CD4-positive, alpha-beta T cell (primary cell): Measurements from ENCODE around the gene STIM1. TPM values are rescaled to one million over a fixed set of nuclear protein-coding genes. Genes with fewer than 3 reads are reported as not detected.

Experiments
- ATAC-seq: fragments of 200-7000 bp; cut with Tn5 transposase; one replicate; pipeline ENCODE4 v1.10.0; 2022; ENCODE audit warnings: mild to moderate bottlenecking; ENCODE audit not compliant: poor library complexity
- CTCF ChIA-PET: fragments of 350-600 bp; sonication (Branson Sonifier 250); formaldehyde crosslinking; loops from one replicate; lab custom pipeline; 2021; ENCODE audit warnings: antibody characterized with exemption, inconsistent platforms; lab: Charles Lee
- POLR2A ChIA-PET: fragments of 350-600 bp; sonication (Branson Sonifier 250); formaldehyde crosslinking; loops from one replicate; lab custom pipeline; 2021; ENCODE audit warnings: antibody characterized with exemption, inconsistent platforms; lab: Charles Lee
- DNase-seq, 14 experiments: peaks; one replicate each; pipeline ENCODE4 v3.0.0-alpha.2; 2013 to 2020; ENCODE audit warnings: mixed read lengths in 2 of 14
- H3K27ac ChIP-seq, 2 donors: one replicate each; pipeline versions ENCODE4 v1.5.1 to v1.7.0; 2013; ENCODE audit warnings: low read length in 2 of 2, low read depth in 1 of 2, mild to moderate bottlenecking in 1 of 2
- H3K27me3 ChIP-seq, 2 experiments: 1 replicate in 1 of 2; 2 replicates in 1 of 2; pipeline versions ENCODE4 v1.6.1 to v1.7.0; 2013; ENCODE audit warnings: low read length in 2 of 2, control low read depth in 1 of 2, mild to moderate bottlenecking in 1 of 2, moderate library complexity in 1 of 2; ENCODE audit not compliant: insufficient read depth in 2 of 2, control insufficient read depth in 1 of 2
- H3K36me3 ChIP-seq: one replicate; pipeline ENCODE4 v1.6.1; 2013; ENCODE audit warnings: low read length, control low read depth; ENCODE audit not compliant: insufficient read depth
- H3K4me1 ChIP-seq: one replicate; pipeline ENCODE4 v1.6.1; 2013; ENCODE audit warnings: low read length, control low read depth; ENCODE audit not compliant: insufficient read depth
- H3K4me3 ChIP-seq: one replicate; pipeline ENCODE4 v1.5.1; 2013; ENCODE audit warnings: mild to moderate bottlenecking, low read length, moderate library complexity
- H3K9me3 ChIP-seq, 2 experiments: 1 replicate in 1 of 2; 2 replicates in 1 of 2; pipeline versions ENCODE4 v1.6.1 to v1.7.0; 2013; ENCODE audit warnings: low read length in 2 of 2, mild to moderate bottlenecking in 2 of 2, control low read depth in 1 of 2, moderate library complexity in 1 of 2; ENCODE audit not compliant: control insufficient read depth in 1 of 2, insufficient read depth in 1 of 2
- H3K27ac Mint-ChIP-seq: one replicate; pipeline ENCODE4 v1.8.0; 2020; ENCODE audit warnings: mixed read lengths
- H3K27me3 Mint-ChIP-seq: one replicate; pipeline ENCODE4 v1.8.0; 2021; ENCODE audit warnings: mixed read lengths
- H3K36me3 Mint-ChIP-seq: one replicate; pipeline ENCODE4 v1.8.0; 2021; ENCODE audit warnings: low read depth, mixed read lengths
- H3K4me1 Mint-ChIP-seq: one replicate; pipeline ENCODE4 v1.8.0; 2021; ENCODE audit warnings: low read depth, mixed read lengths
- H3K4me3 Mint-ChIP-seq: one replicate; pipeline ENCODE4 v1.8.0; 2020; ENCODE audit warnings: mild to moderate bottlenecking, mixed read lengths
- H3K9me3 Mint-ChIP-seq: one replicate; pipeline ENCODE4 v1.8.0; 2020; ENCODE audit warnings: mixed read lengths
- CTCF ChIP-seq: fragments of 200-600 bp; IDR thresholded peaks from one replicate; pipeline ENCODE4 v1.8.0; 2022; ENCODE audit warnings: antibody characterized with exemption, mild to moderate bottlenecking
- intact Hi-C, 2 experiments: fragments of 100-400 bp; cut with DNase I in 1 of 2; cut with micrococcal nuclease in 1 of 2; formaldehyde crosslinking; loops; one replicate each; pipeline versions ENCODE4 v1.15.1 to v1.9.0; 2023 to 2025; cut with DNase I, micrococcal nuclease
- total RNA-seq, 174 experiments: library from RNA in 2 of 174; stranded (reverse) in 2 of 174; gene quantifications; one replicate each; pipeline ENCODE4 v1.2.3 and lab custom pipeline; 2021 to 2026

Gene STIM1
- total RNA-seq, 2 experiments from 2014 or later: 89.0 to 94.9 TPM

GRCh38 chr11:4054643-4055042, 199.2 kb downstream of the STIM1 start:
- peaks cover 82% of the 10 kb centered on the region for H3K36me3 Mint-ChIP-seq
- ChIA-PET CTCF (no interaction called here), POLR2A (interaction anchor here (1.0 kb wide), 1 partner anchor 10 kb away, joined by 3 read pairs; no protein-coding TSS in a partner anchor)
- Histone ChIP-seq H3K4me3 (no peak overlapping the region), H3K9me3 (no peaks in the 10 kb centered on the region), H3K36me3 (peaks cover 45% of the 10 kb centered on the region), H3K27me3 (no peaks in the 10 kb centered on the region), H3K4me1 (peaks cover 13% of the 10 kb centered on the region), H3K27ac (no peak overlapping the region)
- H3K27ac Mint-ChIP-seq: peak overlapping the region; percentile 57
- no peaks in the 10 kb centered on the region for H3K27me3 Mint-ChIP-seq
- H3K4me1 Mint-ChIP-seq: peaks cover 38% of the 10 kb centered on the region
- intact Hi-C loops: no loop called here
- no peaks in the 10 kb centered on the region for H3K9me3 Mint-ChIP-seq
- ATAC-seq: no peak
- TF ChIP-seq CTCF: no peak
- DNase-seq: no peak
- no peak overlapping the region for H3K4me3 Mint-ChIP-seq

GRCh38 chr11:4059424-4059823, 204.0 kb downstream of the STIM1 start:
- Mint-ChIP-seq H3K27ac (peak overlapping the region; percentile 76), H3K4me1 (peaks cover 51% of the 10 kb centered on the region), H3K36me3 (peaks cover 89% of the 10 kb centered on the region), H3K4me3 (no peak overlapping the region), H3K9me3 (no peaks in the 10 kb centered on the region), H3K27me3 (no peaks in the 10 kb centered on the region)
- ATAC-seq (no peak), DNase-seq (no peak)
- no peaks in the 10 kb centered on the region for H3K27me3 ChIP-seq
- no peak overlapping the region for H3K27ac ChIP-seq
- intact Hi-C loops: no loop called here
- no peaks in the 10 kb centered on the region for H3K9me3 ChIP-seq
- H3K36me3 ChIP-seq: peaks cover 63% of the 10 kb centered on the region
- peaks cover 14% of the 10 kb centered on the region for H3K4me1 ChIP-seq
- no peak overlapping the region for H3K4me3 ChIP-seq
- ChIA-PET CTCF (interaction anchor here (1.2 to 1.9 kb wide), 2 partner anchors 13 to 210 kb away, joined by 4 to 5 read pairs; no protein-coding TSS in a partner anchor), POLR2A (interaction anchor here (0.9 kb wide), 1 partner anchor 117 kb away, joined by 3 read pairs; no protein-coding TSS in a partner anchor)
- no peak for TF ChIP-seq CTCF

GRCh38 chr11:4060182-4060923, 204.9 kb downstream of the STIM1 start:
- DNase-seq (no peak), ATAC-seq (no peak)
- Mint-ChIP-seq H3K4me1 (peaks cover 57% of the 10 kb centered on the region), H3K36me3 (peaks cover 82% of the 10 kb centered on the region), H3K4me3 (no peak overlapping the region), H3K9me3 (no peaks in the 10 kb centered on the region), H3K27me3 (no peaks in the 10 kb centered on the region), H3K27ac (peak overlapping the region; percentile 76)
- ChIA-PET CTCF (interaction anchor here (1.2 to 1.8 kb wide), 3 partner anchors 13 to 211 kb away, joined by 4 to 6 read pairs (median 4); partner anchors contain the start of gene STIM1), POLR2A (interaction anchor here (1.8 kb wide), 1 partner anchor 219 kb away, joined by 5 read pairs; the partner anchor contains the start of gene RHOG)
- no peak overlapping the region for H3K4me3 ChIP-seq
- no peak overlapping the region for H3K27ac ChIP-seq
- intact Hi-C loops: no loop called here
- H3K4me1 ChIP-seq: peaks cover 23% of the 10 kb centered on the region
- H3K36me3 ChIP-seq: peaks cover 57% of the 10 kb centered on the region
- H3K27me3 ChIP-seq: no peaks in the 10 kb centered on the region
- TF ChIP-seq CTCF: no peak
- no peaks in the 10 kb centered on the region for H3K9me3 ChIP-seq
